ENCODE measurements around the gene DACH2.

DNA sequence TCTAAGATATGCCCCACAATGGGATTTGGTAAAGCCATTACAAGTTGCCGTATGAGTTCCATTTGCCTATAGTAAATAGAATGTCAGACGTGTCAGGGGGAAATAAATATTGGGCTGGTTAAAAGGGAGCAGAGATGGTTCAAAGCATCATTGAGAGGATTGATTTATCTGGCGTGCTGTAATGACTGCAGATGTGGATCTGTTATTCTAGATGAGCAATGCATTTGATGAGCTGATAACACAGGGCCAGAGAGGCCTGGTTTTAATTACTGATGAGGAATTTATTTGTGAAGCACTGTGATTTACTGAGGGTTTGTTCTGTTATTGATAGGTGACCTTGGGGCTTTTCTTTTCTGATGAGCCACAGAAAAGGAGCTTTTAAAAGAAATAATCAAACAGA lies 62.5 kb downstream of the DACH2 start:
- TF ChIP-seq POLR2AphosphoS5 (IDR thresholded peaks at IDR 0.05; ENCODE audit: low read depth, low read length) (no peak), TAF1 (IDR thresholded peaks at IDR 0.05; ENCODE audit: borderline replicate concordance, low read depth, low read length) (no peak), POLR2A (IDR thresholded peaks at IDR 0.05; ENCODE audit: low read depth, low read length) (no peak)

Data from GM12892 (cell line).